ENCODE results near the gene GPR176. TPM values are rescaled to one million over a fixed set of nuclear protein-coding genes. Genes with fewer than 3 reads are reported as not detected.
A peak's percentile ranks its signal among the peaks of the same experiment; 100 is the strongest.

Gene GPR176
- polyA plus RNA-seq, 1 donor from 2014 or later = 8.3 TPM

DNA sequence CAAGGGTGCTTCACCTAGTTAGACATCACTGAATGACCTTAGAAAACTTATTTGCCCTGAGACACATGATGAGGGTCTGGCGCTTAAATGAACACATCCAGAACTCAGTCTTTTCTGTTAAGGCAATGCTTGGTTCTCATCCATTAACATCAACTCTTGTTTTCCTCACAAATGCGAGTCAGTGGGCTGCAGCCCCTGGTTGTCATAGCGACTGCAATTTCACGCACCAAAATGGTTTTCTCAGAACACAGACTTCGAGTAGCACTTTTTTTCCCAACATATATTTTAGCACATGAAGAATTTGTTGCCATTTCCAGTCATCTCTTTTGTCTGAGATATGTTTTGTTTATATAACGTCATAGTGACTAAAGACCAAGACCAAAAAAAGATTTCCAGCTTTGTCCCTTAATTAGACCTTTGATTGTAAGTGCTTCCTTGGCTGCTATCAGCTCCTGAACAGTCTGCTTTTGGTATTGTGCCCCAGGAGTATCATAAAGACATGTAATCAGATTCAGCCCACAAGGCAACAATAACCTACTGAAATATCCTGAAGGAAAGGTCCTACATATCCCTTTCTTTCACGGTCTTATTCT is 68.5 kb downstream of the GPR176 start:
- Histone ChIP-seq H3F3A (ENCODE audit: insufficient read depth, low read length, poor library complexity, severe bottlenecking) (no peaks in the 10 kb centered on the region), H3K79me2 (replicated peaks; ENCODE audit: insufficient read depth, low read length) (no peaks in the 10 kb centered on the region)

DNA sequence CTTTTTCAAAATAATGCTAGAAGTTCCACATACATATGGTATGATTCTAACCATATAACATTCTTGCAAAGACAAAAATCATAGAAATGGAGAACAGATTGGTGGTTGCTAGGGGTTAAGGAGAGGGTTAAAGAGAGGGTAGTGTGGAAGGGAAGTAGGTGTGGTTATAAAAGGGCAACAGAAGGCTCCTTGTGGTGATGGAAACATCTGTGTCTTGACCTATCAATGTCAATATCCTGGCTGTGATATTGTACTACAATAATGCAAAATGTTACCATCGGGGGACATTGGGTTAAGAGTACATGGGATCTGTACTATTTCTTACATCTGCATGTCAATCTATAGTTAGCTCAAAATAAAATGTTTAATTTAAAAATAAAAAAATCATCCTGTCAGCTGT is 69.6 kb downstream of the GPR176 start:
- TF ChIP-seq, protein P1, sequence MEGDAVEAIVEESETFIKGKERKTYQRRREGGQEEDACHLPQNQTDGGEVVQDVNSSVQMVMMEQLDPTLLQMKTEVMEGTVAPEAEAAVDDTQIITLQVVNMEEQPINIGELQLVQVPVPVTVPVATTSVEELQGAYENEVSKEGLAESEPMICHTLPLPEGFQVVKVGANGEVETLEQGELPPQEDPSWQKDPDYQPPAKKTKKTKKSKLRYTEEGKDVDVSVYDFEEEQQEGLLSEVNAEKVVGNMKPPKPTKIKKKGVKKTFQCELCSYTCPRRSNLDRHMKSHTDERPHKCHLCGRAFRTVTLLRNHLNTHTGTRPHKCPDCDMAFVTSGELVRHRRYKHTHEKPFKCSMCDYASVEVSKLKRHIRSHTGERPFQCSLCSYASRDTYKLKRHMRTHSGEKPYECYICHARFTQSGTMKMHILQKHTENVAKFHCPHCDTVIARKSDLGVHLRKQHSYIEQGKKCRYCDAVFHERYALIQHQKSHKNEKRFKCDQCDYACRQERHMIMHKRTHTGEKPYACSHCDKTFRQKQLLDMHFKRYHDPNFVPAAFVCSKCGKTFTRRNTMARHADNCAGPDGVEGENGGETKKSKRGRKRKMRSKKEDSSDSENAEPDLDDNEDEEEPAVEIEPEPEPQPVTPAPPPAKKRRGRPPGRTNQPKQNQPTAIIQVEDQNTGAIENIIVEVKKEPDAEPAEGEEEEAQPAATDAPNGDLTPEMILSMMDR (IDR thresholded peaks at IDR 0.05; ENCODE audit: poor library complexity, severe bottlenecking) = no peak
- TF ChIP-seq MXI1 (conservative IDR thresholded peaks at IDR 0.05; ENCODE audit: poor library complexity, severe bottlenecking) = no peak
- TF ChIP-seq TAF1 (IDR thresholded peaks at IDR 0.05; ENCODE audit: low read depth) = no peak
- no peak for TF ChIP-seq RAD21 (conservative IDR thresholded peaks at IDR 0.05)
- no peak for TF ChIP-seq SMC3 (conservative IDR thresholded peaks at IDR 0.05; ENCODE audit: poor library complexity)
- TF ChIP-seq, protein P2, sequence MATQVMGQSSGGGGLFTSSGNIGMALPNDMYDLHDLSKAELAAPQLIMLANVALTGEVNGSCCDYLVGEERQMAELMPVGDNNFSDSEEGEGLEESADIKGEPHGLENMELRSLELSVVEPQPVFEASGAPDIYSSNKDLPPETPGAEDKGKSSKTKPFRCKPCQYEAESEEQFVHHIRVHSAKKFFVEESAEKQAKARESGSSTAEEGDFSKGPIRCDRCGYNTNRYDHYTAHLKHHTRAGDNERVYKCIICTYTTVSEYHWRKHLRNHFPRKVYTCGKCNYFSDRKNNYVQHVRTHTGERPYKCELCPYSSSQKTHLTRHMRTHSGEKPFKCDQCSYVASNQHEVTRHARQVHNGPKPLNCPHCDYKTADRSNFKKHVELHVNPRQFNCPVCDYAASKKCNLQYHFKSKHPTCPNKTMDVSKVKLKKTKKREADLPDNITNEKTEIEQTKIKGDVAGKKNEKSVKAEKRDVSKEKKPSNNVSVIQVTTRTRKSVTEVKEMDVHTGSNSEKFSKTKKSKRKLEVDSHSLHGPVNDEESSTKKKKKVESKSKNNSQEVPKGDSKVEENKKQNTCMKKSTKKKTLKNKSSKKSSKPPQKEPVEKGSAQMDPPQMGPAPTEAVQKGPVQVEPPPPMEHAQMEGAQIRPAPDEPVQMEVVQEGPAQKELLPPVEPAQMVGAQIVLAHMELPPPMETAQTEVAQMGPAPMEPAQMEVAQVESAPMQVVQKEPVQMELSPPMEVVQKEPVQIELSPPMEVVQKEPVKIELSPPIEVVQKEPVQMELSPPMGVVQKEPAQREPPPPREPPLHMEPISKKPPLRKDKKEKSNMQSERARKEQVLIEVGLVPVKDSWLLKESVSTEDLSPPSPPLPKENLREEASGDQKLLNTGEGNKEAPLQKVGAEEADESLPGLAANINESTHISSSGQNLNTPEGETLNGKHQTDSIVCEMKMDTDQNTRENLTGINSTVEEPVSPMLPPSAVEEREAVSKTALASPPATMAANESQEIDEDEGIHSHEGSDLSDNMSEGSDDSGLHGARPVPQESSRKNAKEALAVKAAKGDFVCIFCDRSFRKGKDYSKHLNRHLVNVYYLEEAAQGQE (IDR thresholded peaks at IDR 0.05; ENCODE audit: borderline replicate concordance) = no peak

More for the DNA sequence above, 68.5 kb downstream of the GPR176 start:
- peak; percentile 11 for TF ChIP-seq MXI1 (conservative IDR thresholded peaks at IDR 0.05; ENCODE audit: poor library complexity, severe bottlenecking)
- TF ChIP-seq, protein P2 (IDR thresholded peaks at IDR 0.05; ENCODE audit: borderline replicate concordance) = no peak
- Histone ChIP-seq H2AFZ (ENCODE audit: low read depth, low read length) (no peak overlapping the region), H4K20me1 (ENCODE audit: insufficient read depth) (no peaks in the 10 kb centered on the region), H3K27me3 (ENCODE audit: insufficient read depth, low read depth, low read length) (no peaks in the 10 kb centered on the region), H3K36me3 (ENCODE audit: insufficient read depth, low read length) (no peaks in the 10 kb centered on the region), H3K27ac (ENCODE audit: low read length) (peak overlapping the region; percentile 55), H3K9ac (ENCODE audit: low read length) (no peak overlapping the region), H3K9me3 (ENCODE audit: low read length) (no peaks in the 10 kb centered on the region), H3K4me2 (ENCODE audit: low read length) (peak overlapping the region; percentile 10), H3K9me2 (ENCODE audit: insufficient read depth, low read length) (no peaks in the 10 kb centered on the region), H3K4me3 (ENCODE audit: low read length) (peak overlapping the region; percentile 28)

More for the DNA sequence above, 69.6 kb downstream of the GPR176 start:
- H3K9ac ChIP-seq (ENCODE audit: low read length) = no peak overlapping the region
- H2AFZ ChIP-seq (ENCODE audit: low read depth, low read length) = no peak overlapping the region
- no peaks in the 10 kb centered on the region for H3F3A ChIP-seq (ENCODE audit: insufficient read depth, low read length, poor library complexity, severe bottlenecking)
- H3K27ac ChIP-seq (ENCODE audit: low read length) = no peak overlapping the region
- no peaks in the 10 kb centered on the region for H3K27me3 ChIP-seq (ENCODE audit: insufficient read depth, low read depth, low read length)
- H3K79me2 ChIP-seq (replicated peaks; ENCODE audit: insufficient read depth, low read length) = no peaks in the 10 kb centered on the region
- no peak overlapping the region for H3K4me3 ChIP-seq (ENCODE audit: low read length)
- no peaks in the 10 kb centered on the region for H3K36me3 ChIP-seq (ENCODE audit: insufficient read depth, low read length)
- no peaks in the 10 kb centered on the region for H3K9me2 ChIP-seq (ENCODE audit: insufficient read depth, low read length)
- no peaks in the 10 kb centered on the region for H4K20me1 ChIP-seq (ENCODE audit: insufficient read depth)
- H3K9me3 ChIP-seq (ENCODE audit: low read length) = no peaks in the 10 kb centered on the region
- H3K4me2 ChIP-seq (ENCODE audit: low read length) = no peak overlapping the region
